GM23338 (cell line): ENCODE measurements around the gene CACNA1C. TPM values are rescaled to one million over a fixed set of nuclear protein-coding genes. Genes with fewer than 3 reads are reported as not detected.

ENCODE experiments used
- ATAC-seq: fragments of 200-7000 bp; cut with Tn5 transposase; 3 replicates; pipeline ENCODE4 v1.9.1; 2020
- DNase-seq: peaks from one replicate; pipeline ENCODE4 v3.0.0-alpha.2; 2015; ENCODE audit warnings: low spot score
- H2AFZ ChIP-seq: fragments of 200-600 bp; sonication (generic); 2 replicates; pipeline ENCODE4 v1.8.0; 2016; ENCODE audit warnings: antibody characterized with exemption, mild to moderate bottlenecking, moderate library complexity
- H3F3A ChIP-seq: fragments of 200-600 bp; sonication (generic); replicated peaks from 2 replicates; pipeline ENCODE4 v1.8.0; 2017; ENCODE audit warnings: antibody characterized with exemption, mixed run types, low read depth
- H3K27ac ChIP-seq: fragments of 200-600 bp; sonication (generic); 2 replicates; pipeline ENCODE4 v1.6.1; 2016; ENCODE audit warnings: low read depth
- H3K27me3 ChIP-seq: fragments of 200-600 bp; sonication (generic); 2 replicates; pipeline ENCODE4 v1.8.0; 2016; ENCODE audit warnings: mild to moderate bottlenecking, mixed run types, moderate library complexity; ENCODE audit not compliant: insufficient read depth
- H3K36me3 ChIP-seq: fragments of 200-600 bp; sonication (generic); 2 replicates; pipeline ENCODE4 v1.8.0; 2016; ENCODE audit warnings: mild to moderate bottlenecking; ENCODE audit not compliant: insufficient read depth
- H3K4me1 ChIP-seq: fragments of 200-600 bp; sonication (generic); 2 replicates; pipeline ENCODE4 v1.8.0; 2016; ENCODE audit warnings: mild to moderate bottlenecking, moderate library complexity; ENCODE audit not compliant: insufficient read depth
- H3K4me2 ChIP-seq: fragments of 200-600 bp; sonication (generic); 2 replicates; pipeline ENCODE4 v1.7.1; 2017; ENCODE audit warnings: mixed run types
- H3K4me3 ChIP-seq: fragments of 200-600 bp; sonication (generic); 2 replicates; pipeline ENCODE4 v1.6.1; 2016; ENCODE audit warnings: mixed run types
- H3K79me2 ChIP-seq: fragments of 200-600 bp; sonication (generic); replicated peaks from 2 replicates; pipeline ENCODE4 v1.8.0; 2017; ENCODE audit warnings: mild to moderate bottlenecking; ENCODE audit not compliant: insufficient read depth
- H3K9me2 ChIP-seq: fragments of 200-600 bp; sonication (generic); 2 replicates; pipeline ENCODE4 v1.8.0; 2017; ENCODE audit not compliant: insufficient read depth
- H4K20me1 ChIP-seq: fragments of 200-600 bp; sonication (generic); replicated peaks from 2 replicates; pipeline ENCODE4 v1.8.0; 2017; ENCODE audit warnings: mild to moderate bottlenecking; ENCODE audit not compliant: insufficient read depth
- H3K27ac Mint-ChIP-seq: 2 replicates; pipeline ENCODE4 v1.8.0; 2020; ENCODE audit warnings: inconsistent platforms, mild to moderate bottlenecking, moderate library complexity, mixed read lengths
- H3K27me3 Mint-ChIP-seq: 3 replicates; pipeline ENCODE4 v1.8.0; 2022; ENCODE audit warnings: low read depth, mild to moderate bottlenecking, moderate library complexity, mixed read lengths, inconsistent platforms; ENCODE audit not compliant: insufficient read depth, poor library complexity
- H3K36me3 Mint-ChIP-seq: 3 replicates; pipeline ENCODE4 v1.8.0; 2021; ENCODE audit warnings: low read depth, mild to moderate bottlenecking, inconsistent platforms, moderate library complexity, mixed read lengths
- H3K4me1 Mint-ChIP-seq: 3 replicates; pipeline ENCODE4 v1.8.0; 2020; ENCODE audit warnings: mild to moderate bottlenecking, inconsistent platforms, mixed read lengths
- H3K4me3 Mint-ChIP-seq: 3 replicates; pipeline ENCODE4 v1.8.0; 2021; ENCODE audit warnings: moderate library complexity, mild to moderate bottlenecking, inconsistent platforms, mixed read lengths
- H3K9me3 Mint-ChIP-seq: 3 replicates; pipeline ENCODE4 v1.8.0; 2020; ENCODE audit warnings: moderate library complexity, mild to moderate bottlenecking, inconsistent platforms, mixed read lengths
- CREB1 ChIP-seq: fragments of 250-450 bp; sonication (Bioruptor Pico); IDR thresholded peaks from 2 replicates; pipeline ENCODE4 v1.5.0; 2020; ENCODE audit warnings: low read depth, mild to moderate bottlenecking, moderate library complexity
- EZH2phosphoT487 ChIP-seq: fragments of 200-600 bp; sonication (generic); IDR thresholded peaks from one replicate; pipeline ENCODE4 v1.8.1; 2018; ENCODE audit warnings: antibody characterized with exemption; ENCODE audit not compliant: unreplicated experiment
- JUNB ChIP-seq: IDR thresholded peaks from one replicate; pipeline ENCODE4 v1.6.1; 2016; ENCODE audit warnings: antibody characterized with exemption; ENCODE audit not compliant: unreplicated experiment
- NANOG ChIP-seq: IDR thresholded peaks from 2 replicates; pipeline ENCODE4 v1.6.1; 2016; ENCODE audit warnings: antibody characterized with exemption, borderline replicate concordance
- ZNF331 ChIP-seq: fragments of 250-450 bp; sonication (Bioruptor Pico); IDR thresholded peaks from 2 replicates; pipeline ENCODE4 v1.5.0; 2020; ENCODE audit warnings: low read depth, mild to moderate bottlenecking, moderate library complexity
- polyA plus RNA-seq: library from polyadenylated mRNA; unstranded; fragments of >200 nt; fragmentation: Nextera tagmentation; extraction: Ambion mirVana; gene quantifications from 2 replicates; pipeline ENCODE4 v1.2.1, GENCODE V29; 2016
- total RNA-seq: library from RNA; depleted of rRNA; stranded (reverse); fragments of >200 nt; shearing (Covaris generic); gene quantifications from 2 replicates; pipeline ENCODE4 v1.2.3, GENCODE V29; 2014
- TF ChIP-seq, protein P1 (sequence below), 2 experiments: fragments of 200-600 bp in 1 of 2; sonication (generic) in 1 of 2; conservative IDR thresholded peaks; 2 replicates each; pipeline versions ENCODE4 v1.5.1 to v1.6.1; 2016 to 2017; ENCODE audit warnings: antibody characterized with exemption in 2 of 2, low read depth in 2 of 2, mild to moderate bottlenecking in 2 of 2, moderate library complexity in 1 of 2
- TF ChIP-seq, protein P2 (sequence below): fragments of 250-450 bp; sonication (Bioruptor Pico); IDR thresholded peaks from 2 replicates; pipeline ENCODE4 v1.5.0; 2020; ENCODE audit warnings: mild to moderate bottlenecking, moderate library complexity

The CACNA1C gene
- total and polyA plus RNA-seq, 2 experiments from 2014 or later: 0.78 to 2.1 TPM

DNA sequence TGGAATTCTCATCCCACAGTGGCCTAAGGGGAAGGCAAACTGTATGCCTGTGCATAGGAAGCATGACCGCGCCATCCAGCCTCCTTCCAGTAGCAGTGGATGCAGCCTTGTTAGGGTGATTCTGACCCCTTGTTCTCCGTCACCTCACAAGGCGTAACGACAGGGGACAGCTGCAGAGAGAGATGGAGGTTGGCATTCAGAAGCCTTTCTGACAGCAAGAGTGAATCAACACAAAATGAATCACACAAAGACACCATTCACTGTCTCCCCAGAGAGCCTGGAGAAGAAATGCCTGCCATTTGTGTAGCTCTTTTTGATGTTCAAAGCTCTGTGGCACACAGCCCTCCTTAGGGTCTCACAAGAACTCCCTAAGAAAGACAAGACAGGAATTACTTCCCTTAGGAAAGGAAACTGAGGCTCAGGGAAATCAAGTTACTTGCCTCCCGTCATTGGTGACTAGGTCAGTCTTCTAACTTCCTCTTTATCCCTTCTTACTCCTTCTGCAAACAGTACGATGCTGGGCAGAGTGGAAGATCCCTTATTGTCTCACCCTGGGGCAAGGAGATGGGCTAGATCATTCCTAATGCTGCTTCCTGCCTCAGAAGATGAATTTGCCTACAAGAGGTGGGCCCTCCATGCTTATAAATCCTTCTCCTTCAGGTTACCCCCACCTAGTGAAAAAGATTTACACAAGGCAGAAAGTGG lies 280.9 kb downstream of the CACNA1C start:
- no peak overlapping the region for H3K27ac Mint-ChIP-seq
- H3K36me3 ChIP-seq: no peaks in the 10 kb centered on the region
- H3K27me3 Mint-ChIP-seq: no peaks in the 10 kb centered on the region
- ATAC-seq (no peak), DNase-seq (no peak)
- TF ChIP-seq, protein P1, sequence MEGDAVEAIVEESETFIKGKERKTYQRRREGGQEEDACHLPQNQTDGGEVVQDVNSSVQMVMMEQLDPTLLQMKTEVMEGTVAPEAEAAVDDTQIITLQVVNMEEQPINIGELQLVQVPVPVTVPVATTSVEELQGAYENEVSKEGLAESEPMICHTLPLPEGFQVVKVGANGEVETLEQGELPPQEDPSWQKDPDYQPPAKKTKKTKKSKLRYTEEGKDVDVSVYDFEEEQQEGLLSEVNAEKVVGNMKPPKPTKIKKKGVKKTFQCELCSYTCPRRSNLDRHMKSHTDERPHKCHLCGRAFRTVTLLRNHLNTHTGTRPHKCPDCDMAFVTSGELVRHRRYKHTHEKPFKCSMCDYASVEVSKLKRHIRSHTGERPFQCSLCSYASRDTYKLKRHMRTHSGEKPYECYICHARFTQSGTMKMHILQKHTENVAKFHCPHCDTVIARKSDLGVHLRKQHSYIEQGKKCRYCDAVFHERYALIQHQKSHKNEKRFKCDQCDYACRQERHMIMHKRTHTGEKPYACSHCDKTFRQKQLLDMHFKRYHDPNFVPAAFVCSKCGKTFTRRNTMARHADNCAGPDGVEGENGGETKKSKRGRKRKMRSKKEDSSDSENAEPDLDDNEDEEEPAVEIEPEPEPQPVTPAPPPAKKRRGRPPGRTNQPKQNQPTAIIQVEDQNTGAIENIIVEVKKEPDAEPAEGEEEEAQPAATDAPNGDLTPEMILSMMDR (conservative IDR thresholded peaks at IDR 0.05; ENCODE audit: low read depth in 2 of 2): no peak
- no peak for TF ChIP-seq ZNF331 (CRISPR knock-in tag)
- no peaks in the 10 kb centered on the region for H3K79me2 ChIP-seq
- no peak overlapping the region for H3K4me3 Mint-ChIP-seq
- H3K27ac ChIP-seq: no peak overlapping the region
- no peak overlapping the region for H3K4me3 ChIP-seq
- H3K27me3 ChIP-seq: no peaks in the 10 kb centered on the region
- no peaks in the 10 kb centered on the region for H3F3A ChIP-seq
- H3K9me2 ChIP-seq: peaks cover 7% of the 10 kb centered on the region; the same call in 1 of the 2 replicates
- H3K4me1 ChIP-seq: no peaks in the 10 kb centered on the region
- no peaks in the 10 kb centered on the region for H4K20me1 ChIP-seq
- no peaks in the 10 kb centered on the region for H3K9me3 Mint-ChIP-seq
- no peak overlapping the region for H3K4me2 ChIP-seq
- no peak overlapping the region for H2AFZ ChIP-seq
- H3K4me1 Mint-ChIP-seq: peaks cover 2% of the 10 kb centered on the region
- H3K36me3 Mint-ChIP-seq: no peaks in the 10 kb centered on the region

- Histone ChIP-seq H3K79me2 (no peaks in the 10 kb centered on the region), H3K4me2 (no peak overlapping the region), H3K27ac (no peak overlapping the region), H3K4me1 (no peaks in the 10 kb centered on the region), H2AFZ (no peak overlapping the region), H3K9me2 (peaks cover 4% of the 10 kb centered on the region; the same call in 1 of the 2 replicates), H3F3A (no peaks in the 10 kb centered on the region), H3K36me3 (no peaks in the 10 kb centered on the region), H4K20me1 (no peaks in the 10 kb centered on the region), H3K4me3 (no peak overlapping the region), H3K27me3 (no peaks in the 10 kb centered on the region)
- no peaks in the 10 kb centered on the region for H3K9me3 Mint-ChIP-seq
- H3K36me3 Mint-ChIP-seq: no peaks in the 10 kb centered on the region
- H3K27me3 Mint-ChIP-seq: no peaks in the 10 kb centered on the region
- peaks cover 2% of the 10 kb centered on the region for H3K4me1 Mint-ChIP-seq
- ATAC-seq (no peak), DNase-seq (no peak)
- H3K27ac Mint-ChIP-seq: no peak overlapping the region
- H3K4me3 Mint-ChIP-seq: no peak overlapping the region
- TF ChIP-seq ZNF331 (CRISPR knock-in tag) (no peak), JUNB (no peak), EZH2phosphoT487 (no peak), CREB1 (CRISPR knock-in tag) (no peak), NANOG (no peak)
- TF ChIP-seq, protein P2, sequence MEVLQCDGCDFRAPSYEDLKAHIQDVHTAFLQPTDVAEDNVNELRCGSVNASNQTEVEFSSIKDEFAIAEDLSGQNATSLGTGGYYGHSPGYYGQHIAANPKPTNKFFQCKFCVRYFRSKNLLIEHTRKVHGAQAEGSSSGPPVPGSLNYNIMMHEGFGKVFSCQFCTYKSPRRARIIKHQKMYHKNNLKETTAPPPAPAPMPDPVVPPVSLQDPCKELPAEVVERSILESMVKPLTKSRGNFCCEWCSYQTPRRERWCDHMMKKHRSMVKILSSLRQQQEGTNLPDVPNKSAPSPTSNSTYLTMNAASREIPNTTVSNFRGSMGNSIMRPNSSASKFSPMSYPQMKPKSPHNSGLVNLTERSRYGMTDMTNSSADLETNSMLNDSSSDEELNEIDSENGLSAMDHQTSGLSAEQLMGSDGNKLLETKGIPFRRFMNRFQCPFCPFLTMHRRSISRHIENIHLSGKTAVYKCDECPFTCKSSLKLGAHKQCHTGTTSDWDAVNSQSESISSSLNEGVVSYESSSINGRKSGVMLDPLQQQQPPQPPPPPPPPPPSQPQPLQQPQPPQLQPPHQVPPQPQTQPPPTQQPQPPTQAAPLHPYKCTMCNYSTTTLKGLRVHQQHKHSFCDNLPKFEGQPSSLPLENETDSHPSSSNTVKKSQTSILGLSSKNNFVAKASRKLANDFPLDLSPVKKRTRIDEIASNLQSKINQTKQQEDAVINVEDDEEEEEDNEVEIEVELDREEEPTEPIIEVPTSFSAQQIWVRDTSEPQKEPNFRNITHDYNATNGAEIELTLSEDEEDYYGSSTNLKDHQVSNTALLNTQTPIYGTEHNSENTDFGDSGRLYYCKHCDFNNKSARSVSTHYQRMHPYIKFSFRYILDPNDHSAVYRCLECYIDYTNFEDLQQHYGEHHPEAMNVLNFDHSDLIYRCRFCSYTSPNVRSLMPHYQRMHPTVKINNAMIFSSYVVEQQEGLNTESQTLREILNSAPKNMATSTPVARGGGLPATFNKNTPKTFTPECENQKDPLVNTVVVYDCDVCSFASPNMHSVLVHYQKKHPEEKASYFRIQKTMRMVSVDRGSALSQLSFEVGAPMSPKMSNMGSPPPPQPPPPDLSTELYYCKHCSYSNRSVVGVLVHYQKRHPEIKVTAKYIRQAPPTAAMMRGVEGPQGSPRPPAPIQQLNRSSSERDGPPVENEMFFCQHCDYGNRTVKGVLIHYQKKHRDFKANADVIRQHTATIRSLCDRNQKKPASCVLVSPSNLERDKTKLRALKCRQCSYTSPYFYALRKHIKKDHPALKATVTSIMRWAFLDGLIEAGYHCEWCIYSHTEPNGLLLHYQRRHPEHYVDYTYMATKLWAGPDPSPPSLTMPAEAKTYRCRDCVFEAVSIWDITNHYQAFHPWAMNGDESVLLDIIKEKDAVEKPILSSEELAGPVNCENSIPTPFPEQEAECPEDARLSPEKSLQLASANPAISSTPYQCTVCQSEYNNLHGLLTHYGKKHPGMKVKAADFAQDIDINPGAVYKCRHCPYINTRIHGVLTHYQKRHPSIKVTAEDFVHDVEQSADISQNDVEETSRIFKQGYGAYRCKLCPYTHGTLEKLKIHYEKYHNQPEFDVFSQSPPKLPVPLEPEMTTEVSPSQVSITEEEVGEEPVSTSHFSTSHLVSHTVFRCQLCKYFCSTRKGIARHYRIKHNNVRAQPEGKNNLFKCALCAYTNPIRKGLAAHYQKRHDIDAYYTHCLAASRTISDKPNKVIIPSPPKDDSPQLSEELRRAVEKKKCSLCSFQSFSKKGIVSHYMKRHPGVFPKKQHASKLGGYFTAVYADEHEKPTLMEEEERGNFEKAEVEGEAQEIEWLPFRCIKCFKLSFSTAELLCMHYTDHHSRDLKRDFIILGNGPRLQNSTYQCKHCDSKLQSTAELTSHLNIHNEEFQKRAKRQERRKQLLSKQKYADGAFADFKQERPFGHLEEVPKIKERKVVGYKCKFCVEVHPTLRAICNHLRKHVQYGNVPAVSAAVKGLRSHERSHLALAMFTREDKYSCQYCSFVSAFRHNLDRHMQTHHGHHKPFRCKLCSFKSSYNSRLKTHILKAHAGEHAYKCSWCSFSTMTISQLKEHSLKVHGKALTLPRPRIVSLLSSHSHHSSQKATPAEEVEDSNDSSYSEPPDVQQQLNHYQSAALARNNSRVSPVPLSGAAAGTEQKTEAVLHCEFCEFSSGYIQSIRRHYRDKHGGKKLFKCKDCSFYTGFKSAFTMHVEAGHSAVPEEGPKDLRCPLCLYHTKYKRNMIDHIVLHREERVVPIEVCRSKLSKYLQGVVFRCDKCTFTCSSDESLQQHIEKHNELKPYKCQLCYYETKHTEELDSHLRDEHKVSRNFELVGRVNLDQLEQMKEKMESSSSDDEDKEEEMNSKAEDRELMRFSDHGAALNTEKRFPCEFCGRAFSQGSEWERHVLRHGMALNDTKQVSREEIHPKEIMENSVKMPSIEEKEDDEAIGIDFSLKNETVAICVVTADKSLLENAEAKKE (CRISPR knock-in tag): no peak
- TF ChIP-seq, protein P1 (conservative IDR thresholded peaks at IDR 0.05; ENCODE audit: low read depth in 2 of 2): no peak
Measured at GRCh38 chr12:2334271-2334670, 281.5 kb downstream of the CACNA1C start.
